Activated CD8-positive, alpha-beta T cell treated with anti-CD3 and anti-CD28 coated beads for 36 hours (primary cell): ENCODE data around the gene CLEC12A. TPM values are rescaled to one million over a fixed set of nuclear protein-coding genes. Genes with fewer than 3 reads are reported as not detected.

Source experiments
- ATAC-seq: fragments of 200-7000 bp; cut with Tn5 transposase; one replicate; pipeline ENCODE4 v1.10.0; 2021; ENCODE audit warnings: mild to moderate bottlenecking, moderate library complexity
- CTCF ChIA-PET: fragments of 350-600 bp; sonication (Branson Sonifier 250); formaldehyde crosslinking; loops from one replicate; lab custom pipeline; 2021; ENCODE audit warnings: antibody characterized with exemption; lab: Charles Lee
- POLR2A ChIA-PET: fragments of 350-600 bp; sonication (Branson Sonifier 250); formaldehyde crosslinking; loops from one replicate; lab custom pipeline; 2021; ENCODE audit warnings: antibody characterized with exemption; lab: Charles Lee
- DNase-seq: peaks from one replicate; pipeline ENCODE4 v3.0.0-alpha.2; 2020
- H3K27ac Mint-ChIP-seq: one replicate; pipeline ENCODE4 v1.8.0; 2021; ENCODE audit warnings: mild to moderate bottlenecking, mixed read lengths
- H3K27me3 Mint-ChIP-seq: one replicate; pipeline ENCODE4 v1.8.0; 2021; ENCODE audit warnings: mixed read lengths
- H3K36me3 Mint-ChIP-seq: one replicate; pipeline ENCODE4 v1.8.0; 2021; ENCODE audit warnings: low read depth, mixed read lengths
- H3K4me1 Mint-ChIP-seq: one replicate; pipeline ENCODE4 v1.8.0; 2021; ENCODE audit warnings: low read depth, mixed read lengths
- H3K4me3 Mint-ChIP-seq: one replicate; pipeline ENCODE4 v1.8.0; 2021; ENCODE audit warnings: mild to moderate bottlenecking, moderate library complexity, mixed read lengths
- H3K9me3 Mint-ChIP-seq: one replicate; pipeline ENCODE4 v1.8.0; 2021; ENCODE audit warnings: mixed read lengths
- intact Hi-C: fragments of 100-400 bp; cut with micrococcal nuclease; formaldehyde crosslinking; loops from one replicate; pipeline ENCODE4 v1.10.0; 2022
- total RNA-seq, 2 experiments: library from RNA; stranded (reverse); gene quantifications; one replicate each; pipeline ENCODE4 v1.2.3, GENCODE V29; 2021
- TF ChIP-seq, protein P1 (sequence below): fragments of 200-600 bp; IDR thresholded peaks from one replicate; pipeline ENCODE4 v1.8.0; 2022; ENCODE audit warnings: antibody characterized with exemption, mild to moderate bottlenecking

The CLEC12A gene
- total RNA-seq = under 1 TPM; 0.47 TPM

- no peak within 1 kb of the TSS for H3K27ac Mint-ChIP-seq
- peaks cover 3% of the 10 kb centered on the region for H3K36me3 Mint-ChIP-seq
- CTCF ChIA-PET = no interaction called here
- intact Hi-C loops = no loop called here
- no peak for ATAC-seq
- no peak within 1 kb of the TSS for H3K4me3 Mint-ChIP-seq
- POLR2A ChIA-PET = no interaction called here
- H3K4me1 Mint-ChIP-seq = no peaks in the 10 kb centered on the region
- DNase-seq = no peak
- H3K9me3 Mint-ChIP-seq = peaks cover 4% of the 10 kb centered on the region
- TF ChIP-seq, protein P1, sequence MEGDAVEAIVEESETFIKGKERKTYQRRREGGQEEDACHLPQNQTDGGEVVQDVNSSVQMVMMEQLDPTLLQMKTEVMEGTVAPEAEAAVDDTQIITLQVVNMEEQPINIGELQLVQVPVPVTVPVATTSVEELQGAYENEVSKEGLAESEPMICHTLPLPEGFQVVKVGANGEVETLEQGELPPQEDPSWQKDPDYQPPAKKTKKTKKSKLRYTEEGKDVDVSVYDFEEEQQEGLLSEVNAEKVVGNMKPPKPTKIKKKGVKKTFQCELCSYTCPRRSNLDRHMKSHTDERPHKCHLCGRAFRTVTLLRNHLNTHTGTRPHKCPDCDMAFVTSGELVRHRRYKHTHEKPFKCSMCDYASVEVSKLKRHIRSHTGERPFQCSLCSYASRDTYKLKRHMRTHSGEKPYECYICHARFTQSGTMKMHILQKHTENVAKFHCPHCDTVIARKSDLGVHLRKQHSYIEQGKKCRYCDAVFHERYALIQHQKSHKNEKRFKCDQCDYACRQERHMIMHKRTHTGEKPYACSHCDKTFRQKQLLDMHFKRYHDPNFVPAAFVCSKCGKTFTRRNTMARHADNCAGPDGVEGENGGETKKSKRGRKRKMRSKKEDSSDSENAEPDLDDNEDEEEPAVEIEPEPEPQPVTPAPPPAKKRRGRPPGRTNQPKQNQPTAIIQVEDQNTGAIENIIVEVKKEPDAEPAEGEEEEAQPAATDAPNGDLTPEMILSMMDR = no peak
- peaks cover 3% of the 10 kb centered on the region for H3K27me3 Mint-ChIP-seq
These were observed at the start of gene CLEC12A for GRCh38 chr12:9971181-9971580. TSS of gene CLEC12A (plus strand) at chr12:9971409. CDS start at chr12:9971597, 188 bp downstream.

DNA sequence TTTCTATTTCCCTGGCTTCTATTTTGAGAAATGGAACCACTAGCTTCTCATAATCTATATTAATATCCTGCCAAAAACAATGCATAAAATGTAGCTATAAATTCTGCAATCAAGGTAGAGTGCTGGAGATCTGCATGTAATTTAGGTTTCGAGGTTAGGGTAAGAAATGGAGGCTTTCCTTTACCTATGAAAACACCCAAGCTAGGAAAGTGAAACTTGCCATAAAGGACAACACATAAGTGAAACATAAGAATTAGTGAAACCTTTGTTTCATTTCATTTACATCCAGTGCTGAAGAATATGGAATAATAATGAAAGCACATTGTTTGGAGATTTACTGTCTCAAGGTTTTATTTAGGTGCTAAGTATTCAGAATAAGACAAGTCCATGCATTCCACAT, 48.8 kb upstream of the CLEC12A start:
- Mint-ChIP-seq H3K9me3 (no peaks in the 10 kb centered on the region), H3K36me3 (no peaks in the 10 kb centered on the region), H3K27me3 (no peaks in the 10 kb centered on the region), H3K27ac (no peak overlapping the region), H3K4me3 (no peak overlapping the region), H3K4me1 (peaks cover 20% of the 10 kb centered on the region)
- ChIA-PET POLR2A (no interaction called here), CTCF (interaction anchor here (0.8 to 2.0 kb wide), 8 partner anchors 11 to 174 kb away, joined by 3 to 10 read pairs (median 4); no protein-coding TSS in a partner anchor)
- TF ChIP-seq, protein P1 = no peak
- no peak for DNase-seq
- intact Hi-C loops = no loop called here
- ATAC-seq = no peak

- DNase-seq = peak; percentile 7
- POLR2A ChIA-PET = interaction anchor here (1.3 kb wide), 1 partner anchor 177 kb away, joined by 3 read pairs; no protein-coding TSS in a partner anchor
These were observed 45.4 kb upstream of the CLEC12A start for GRCh38 chr12:9925705-9926393.

GRCh38 chr12:9926876-9927275, 44.3 kb upstream of the CLEC12A start:
- Mint-ChIP-seq H3K36me3 (no peaks in the 10 kb centered on the region), H3K4me1 (peaks cover 21% of the 10 kb centered on the region), H3K4me3 (no peak overlapping the region), H3K27ac (no peak overlapping the region), H3K27me3 (no peaks in the 10 kb centered on the region), H3K9me3 (no peaks in the 10 kb centered on the region)
- TF ChIP-seq, protein P1 = no peak
- DNase-seq = no peak
- ChIA-PET POLR2A (no interaction called here), CTCF (interaction anchor here (0.8 to 5.3 kb wide), 6 partner anchors 8 to 181 kb away, joined by 3 to 61 read pairs (median 4); no protein-coding TSS in a partner anchor)
- intact Hi-C loops = loop anchor here (1.0 to 5.0 kb wide), 3 partner anchors 60 to 180 kb away; partner anchors contain the start of gene CLEC2B
- ATAC-seq = no peak

More at GRCh38 chr12:9925705-9926393, 45.4 kb upstream of the CLEC12A start:
- Mint-ChIP-seq H3K36me3 (no peaks in the 10 kb centered on the region), H3K4me1 (peaks cover 21% of the 10 kb centered on the region), H3K4me3 (peak overlapping the region; percentile 59), H3K27me3 (no peaks in the 10 kb centered on the region), H3K9me3 (no peaks in the 10 kb centered on the region), H3K27ac (peak overlapping the region; percentile 73)
- TF ChIP-seq, protein P1 = peak; percentile 60
- CTCF ChIA-PET = interaction anchor here (0.7 to 5.3 kb wide), 21 partner anchors 9 to 574 kb away, joined by 3 to 61 read pairs (median 4); no protein-coding TSS in a partner anchor
- ATAC-seq = peak; percentile 73
- intact Hi-C loops = loop anchor here (1.0 to 5.0 kb wide), 3 partner anchors 59 to 179 kb away; partner anchors contain the start of gene CLEC2B

- Mint-ChIP-seq H3K4me1 (peaks cover 9% of the 10 kb centered on the region), H3K27ac (no peak overlapping the region), H3K36me3 (no peaks in the 10 kb centered on the region), H3K4me3 (no peak overlapping the region), H3K27me3 (peaks cover 2% of the 10 kb centered on the region), H3K9me3 (no peaks in the 10 kb centered on the region)
- intact Hi-C loops = loop anchor here (5.0 kb wide), 2 partner anchors 61 to 181 kb away; partner anchors contain the start of gene CLEC2B
- DNase-seq (no peak), ATAC-seq (no peak)
- ChIA-PET CTCF (interaction anchor here (1.5 to 5.3 kb wide), 3 partner anchors 11 to 186 kb away, joined by 4 to 27 read pairs (median 9); no protein-coding TSS in a partner anchor), POLR2A (no interaction called here)
- TF ChIP-seq, protein P1 = no peak
These were observed 42.6 kb upstream of the CLEC12A start for GRCh38 chr12:9928607-9929006.
